ENCODE data around the gene FBXW4. TPM values are rescaled to one million over a fixed set of nuclear protein-coding genes. Genes with fewer than 3 reads are reported as not detected.

The FBXW4 gene
- total and polyA plus RNA-seq, 9 of the 15 experiments (the other 6 are each of a cell fraction or from before 2014, with no cell fraction given), result 1.0 to 10.6 (median 5.4) TPM

DNA sequence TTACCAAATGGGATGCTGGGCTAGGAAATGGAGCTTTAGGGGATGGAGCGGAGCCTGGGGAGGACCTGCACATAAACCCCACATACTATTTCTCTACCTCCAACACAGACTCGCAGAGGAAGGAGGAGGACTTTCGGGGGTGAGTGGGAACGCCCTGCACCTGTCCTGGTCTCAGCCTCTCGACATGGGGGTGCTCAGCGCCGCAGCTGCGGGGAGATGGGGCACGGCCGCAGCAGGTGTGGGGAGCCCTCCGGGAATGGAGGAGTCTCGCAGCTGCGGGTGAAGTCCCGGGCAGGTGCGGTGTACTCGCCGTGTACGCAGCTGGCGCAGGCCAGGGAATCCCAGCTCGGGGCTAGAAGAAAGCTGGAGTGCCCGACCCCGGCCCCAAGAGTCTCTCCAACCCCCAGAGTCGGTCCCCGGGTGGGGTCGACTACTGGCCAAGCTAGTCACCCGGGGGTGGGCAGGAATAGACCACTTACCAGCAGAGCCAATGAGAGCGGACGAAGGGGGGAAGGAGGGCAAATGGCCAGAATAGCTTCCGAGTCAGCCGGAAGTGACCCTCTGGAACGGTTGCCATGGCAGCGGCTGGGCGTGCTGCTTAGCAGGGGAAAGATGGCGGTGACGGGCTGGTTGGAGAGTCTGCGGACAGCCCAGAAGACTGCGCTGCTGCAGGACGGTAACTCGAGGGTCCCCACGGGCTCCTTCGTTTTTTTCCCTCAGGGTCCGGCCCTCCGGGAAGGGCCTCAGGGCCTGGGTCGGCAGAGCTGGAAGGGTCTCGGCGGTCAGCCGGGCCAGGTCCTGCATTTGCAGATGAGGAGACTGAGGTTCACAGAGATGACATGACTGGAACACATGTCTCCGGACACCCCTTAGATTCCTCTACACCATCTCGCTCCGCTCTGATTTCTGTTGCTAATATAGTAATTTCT, 107.0 kb downstream of the FBXW4 start, which contains the start of the genes DPCD and POLL (continued):
- no peak for TF ChIP-seq NFATC3 (IDR thresholded peaks at IDR 0.05)
- no peak for TF ChIP-seq ZNF76 (CRISPR knock-in tag; IDR thresholded peaks at IDR 0.05; ENCODE audit: borderline replicate concordance)
- no peak for TF ChIP-seq PHB (CRISPR knock-in tag; IDR thresholded peaks at IDR 0.05)
- TF ChIP-seq, protein P1, sequence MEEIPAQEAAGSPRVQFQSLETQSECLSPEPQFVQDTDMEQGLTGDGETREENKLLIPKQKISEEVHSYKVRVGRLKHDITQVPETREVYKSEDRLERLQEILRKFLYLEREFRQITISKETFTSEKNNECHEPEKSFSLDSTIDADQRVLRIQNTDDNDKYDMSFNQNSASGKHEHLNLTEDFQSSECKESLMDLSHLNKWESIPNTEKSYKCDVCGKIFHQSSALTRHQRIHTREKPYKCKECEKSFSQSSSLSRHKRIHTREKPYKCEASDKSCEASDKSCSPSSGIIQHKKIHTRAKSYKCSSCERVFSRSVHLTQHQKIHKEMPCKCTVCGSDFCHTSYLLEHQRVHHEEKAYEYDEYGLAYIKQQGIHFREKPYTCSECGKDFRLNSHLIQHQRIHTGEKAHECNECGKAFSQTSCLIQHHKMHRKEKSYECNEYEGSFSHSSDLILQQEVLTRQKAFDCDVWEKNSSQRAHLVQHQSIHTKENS (CRISPR knock-in tag; IDR thresholded peaks at IDR 0.05), result no peak
- TF ChIP-seq PRMT5 (CRISPR knock-in tag; IDR thresholded peaks at IDR 0.05), result no peak
- no peak for TF ChIP-seq TEAD4 (IDR thresholded peaks at IDR 0.05; ENCODE audit: low read length)
- no peak for TF ChIP-seq TEAD4 (CRISPR knock-in tag; IDR thresholded peaks at IDR 0.05; ENCODE audit: borderline replicate concordance)
- no peak for TF ChIP-seq SRSF3 (IDR thresholded peaks at IDR 0.05; ENCODE audit: insufficient read depth, low read length)
- TF ChIP-seq ZC3H8 (IDR thresholded peaks at IDR 0.05), result no peak
- peak; percentile 21 to 82; a peak in 3 of 4 replicates for TF ChIP-seq MNT (conservative IDR thresholded peaks at IDR 0.05)
- peak; percentile 60; the same call in 1 of the 2 replicates for TF ChIP-seq MAX (CRISPR knock-in tag; IDR thresholded peaks at IDR 0.05)
- peak in 1 of 2 experiments; percentile 86; a peak in 2 of 4 replicates for TF ChIP-seq CSDE1 (IDR thresholded peaks at IDR 0.05)
- TF ChIP-seq TCF15 (CRISPR knock-in tag; IDR thresholded peaks at IDR 0.05), result no peak
- no peak for TF ChIP-seq ZNF324 (CRISPR knock-in tag; IDR thresholded peaks at IDR 0.05)
- TF ChIP-seq, protein P2, sequence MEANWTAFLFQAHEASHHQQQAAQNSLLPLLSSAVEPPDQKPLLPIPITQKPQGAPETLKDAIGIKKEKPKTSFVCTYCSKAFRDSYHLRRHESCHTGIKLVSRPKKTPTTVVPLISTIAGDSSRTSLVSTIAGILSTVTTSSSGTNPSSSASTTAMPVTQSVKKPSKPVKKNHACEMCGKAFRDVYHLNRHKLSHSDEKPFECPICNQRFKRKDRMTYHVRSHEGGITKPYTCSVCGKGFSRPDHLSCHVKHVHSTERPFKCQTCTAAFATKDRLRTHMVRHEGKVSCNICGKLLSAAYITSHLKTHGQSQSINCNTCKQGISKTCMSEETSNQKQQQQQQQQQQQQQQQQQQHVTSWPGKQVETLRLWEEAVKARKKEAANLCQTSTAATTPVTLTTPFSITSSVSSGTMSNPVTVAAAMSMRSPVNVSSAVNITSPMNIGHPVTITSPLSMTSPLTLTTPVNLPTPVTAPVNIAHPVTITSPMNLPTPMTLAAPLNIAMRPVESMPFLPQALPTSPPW (CRISPR knock-in tag; IDR thresholded peaks at IDR 0.05), result peak; percentile 86
- no peak for TF ChIP-seq MYBL2 (IDR thresholded peaks at IDR 0.05; ENCODE audit: low read depth)
- TF ChIP-seq MYBL2 (CRISPR knock-in tag; IDR thresholded peaks at IDR 0.05; ENCODE audit: borderline replicate concordance), result no peak
- TF ChIP-seq CCNT2 (IDR thresholded peaks at IDR 0.05; ENCODE audit: borderline replicate concordance, extremely low read depth, insufficient read length, low read depth, low read length), result no peak
- no peak for TF ChIP-seq ZNF507 (tag; conservative IDR thresholded peaks at IDR 0.05)
- TF ChIP-seq DIDO1 (tag; IDR thresholded peaks at IDR 0.05; ENCODE audit: low read depth), result peak; percentile 69; the same call in 1 of the 2 replicates
- peak; percentile 99 for TF ChIP-seq NR2C1 (IDR thresholded peaks at IDR 0.05)
- TF ChIP-seq NR2C1 (tag; IDR thresholded peaks at IDR 0.05), result peak; percentile 99
- TF ChIP-seq POLR2B (IDR thresholded peaks at IDR 0.05; ENCODE audit: low read depth, partially characterized antibody), result peak; percentile 39
- 0 out of 2 replicates have a peak, but pooled peaks have one; percentile 35 for TF ChIP-seq SUPT5H (IDR thresholded peaks at IDR 0.05)

All from K562 (cell line).